Neutrophil (primary cell): Measurements from ENCODE around the gene ABCC4.
"Not testable (repeated sequence)": the region's sequence is repeated elsewhere in the genome, so short reads cannot be mapped to it uniquely, and the experiment has no call there.

Experiments
- H3K27ac ChIP-seq: fragments of 200-600 bp; sonication (generic); 2 replicates; pipeline ENCODE4 v1.5.1; 2016; ENCODE audit warnings: mild to moderate bottlenecking, moderate library complexity
- H3K27me3 ChIP-seq: fragments of 200-600 bp; sonication (generic); 2 replicates; pipeline ENCODE4 v1.6.0; 2016; ENCODE audit warnings: mild to moderate bottlenecking
- H3K36me3 ChIP-seq: fragments of 200-600 bp; sonication (generic); 2 replicates; pipeline ENCODE4 v1.5.1; 2017
- H3K4me1 ChIP-seq, 2 experiments: fragments of 200-600 bp in 1 of 2; sonication (generic) in 1 of 2; 1 replicate in 1 of 2; 2 replicates in 1 of 2; pipeline versions ENCODE4 v1.5.1 to v1.6.1; 2013 to 2016; ENCODE audit warnings: low read depth in 1 of 2, low read length in 1 of 2, mild to moderate bottlenecking in 1 of 2, moderate library complexity in 1 of 2; ENCODE audit not compliant: control insufficient read depth in 1 of 2, insufficient read depth in 1 of 2
- H3K4me3 ChIP-seq, 2 experiments: fragments of 200-600 bp in 1 of 2; sonication (generic) in 1 of 2; 1 replicate in 1 of 2; 2 replicates in 1 of 2; pipeline ENCODE4 v1.5.1; 2013 to 2016; ENCODE audit warnings: low read depth in 1 of 2, low read length in 1 of 2, mild to moderate bottlenecking in 1 of 2, moderate library complexity in 1 of 2
- H3K9me3 ChIP-seq: fragments of 200-600 bp; sonication (generic); 2 replicates; pipeline ENCODE4 v1.5.1; 2016
- TF ChIP-seq, protein P1 (sequence below): fragments of 200-600 bp; sonication (generic); IDR thresholded peaks from 2 replicates; pipeline ENCODE4 v1.5.1; 2016; ENCODE audit warnings: antibody characterized with exemption

ABCC4 gene

DNA sequence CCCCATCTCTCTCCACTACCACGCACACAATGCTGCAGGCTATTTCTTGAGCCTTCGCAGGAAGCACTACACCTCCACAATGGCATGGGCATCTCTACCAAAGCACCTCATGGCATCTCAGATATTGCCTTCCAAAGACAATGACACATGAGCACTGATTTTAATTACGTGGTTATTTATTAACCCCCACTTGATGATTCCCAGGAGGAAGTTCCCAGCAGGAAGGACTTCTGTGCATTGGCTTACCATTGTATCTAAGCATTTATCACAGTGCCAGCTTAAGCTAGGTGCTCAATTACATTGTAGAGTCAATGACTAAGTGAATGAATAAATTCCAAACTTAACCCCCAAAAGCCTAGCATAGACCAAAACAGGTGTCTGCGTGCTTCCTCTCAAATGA, 101.4 kb downstream of the ABCC4 start:
- H3K4me1 ChIP-seq = peaks cover 14 to 16% of the 10 kb centered on the region in 2 experiments
- no peaks in the 10 kb centered on the region for H3K36me3 ChIP-seq
- H3K9me3 ChIP-seq = no peaks in the 10 kb centered on the region
- no peaks in the 10 kb centered on the region for H3K27me3 ChIP-seq
- no peak overlapping the region for H3K27ac ChIP-seq
- TF ChIP-seq, protein P1, sequence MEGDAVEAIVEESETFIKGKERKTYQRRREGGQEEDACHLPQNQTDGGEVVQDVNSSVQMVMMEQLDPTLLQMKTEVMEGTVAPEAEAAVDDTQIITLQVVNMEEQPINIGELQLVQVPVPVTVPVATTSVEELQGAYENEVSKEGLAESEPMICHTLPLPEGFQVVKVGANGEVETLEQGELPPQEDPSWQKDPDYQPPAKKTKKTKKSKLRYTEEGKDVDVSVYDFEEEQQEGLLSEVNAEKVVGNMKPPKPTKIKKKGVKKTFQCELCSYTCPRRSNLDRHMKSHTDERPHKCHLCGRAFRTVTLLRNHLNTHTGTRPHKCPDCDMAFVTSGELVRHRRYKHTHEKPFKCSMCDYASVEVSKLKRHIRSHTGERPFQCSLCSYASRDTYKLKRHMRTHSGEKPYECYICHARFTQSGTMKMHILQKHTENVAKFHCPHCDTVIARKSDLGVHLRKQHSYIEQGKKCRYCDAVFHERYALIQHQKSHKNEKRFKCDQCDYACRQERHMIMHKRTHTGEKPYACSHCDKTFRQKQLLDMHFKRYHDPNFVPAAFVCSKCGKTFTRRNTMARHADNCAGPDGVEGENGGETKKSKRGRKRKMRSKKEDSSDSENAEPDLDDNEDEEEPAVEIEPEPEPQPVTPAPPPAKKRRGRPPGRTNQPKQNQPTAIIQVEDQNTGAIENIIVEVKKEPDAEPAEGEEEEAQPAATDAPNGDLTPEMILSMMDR = no peak
- no peak overlapping the region for H3K4me3 ChIP-seq

DNA sequence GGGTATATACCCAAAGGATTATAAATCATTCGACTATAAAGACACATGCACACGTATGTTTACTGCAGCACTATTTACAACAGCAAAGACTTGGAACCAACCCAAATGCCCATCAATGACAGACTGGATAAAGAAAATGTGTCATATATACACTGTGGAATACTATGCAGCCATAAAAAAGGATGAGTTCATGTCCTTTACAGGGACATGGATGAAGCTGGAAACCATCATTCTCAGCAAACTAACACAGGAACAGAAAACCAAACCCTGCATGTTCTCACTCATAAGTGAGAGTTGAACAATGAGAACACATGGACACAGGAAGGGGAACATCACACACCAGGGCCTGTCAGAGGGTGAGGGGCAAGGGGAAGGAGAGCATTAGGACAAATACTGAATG, 102.6 kb downstream of the ABCC4 start:
- not testable (repeated sequence) for H3K4me3 ChIP-seq, H3K9me3 ChIP-seq, H3K4me1 ChIP-seq, H3K27ac ChIP-seq, H3K27me3 ChIP-seq, H3K36me3 ChIP-seq

DNA sequence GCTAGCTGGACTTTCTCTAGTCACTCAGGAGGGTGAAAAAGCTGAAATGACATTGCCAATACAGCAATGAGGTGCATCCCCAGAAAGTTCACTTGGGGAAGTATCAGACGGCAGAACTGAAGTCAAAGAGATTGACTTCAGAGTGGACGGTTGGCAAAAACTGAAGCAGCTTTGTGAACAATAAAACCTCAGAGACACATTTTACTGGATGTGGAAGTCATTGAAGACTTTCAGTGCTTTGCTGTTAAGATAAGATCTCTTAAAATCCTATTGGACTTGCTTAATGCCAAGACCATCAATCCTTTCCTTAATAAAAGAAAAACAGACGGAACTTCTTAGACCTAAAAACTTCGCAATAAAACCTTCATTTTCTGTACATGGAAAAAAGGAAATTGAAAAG, 103.7 kb downstream of the ABCC4 start:
- TF ChIP-seq, protein P1 = no peak
- Histone ChIP-seq H3K4me1 (no peaks in the 10 kb centered on the region), H3K4me3 (no peak overlapping the region), H3K9me3 (no peaks in the 10 kb centered on the region), H3K27ac (no peak overlapping the region), H3K36me3 (no peaks in the 10 kb centered on the region), H3K27me3 (no peaks in the 10 kb centered on the region)

DNA sequence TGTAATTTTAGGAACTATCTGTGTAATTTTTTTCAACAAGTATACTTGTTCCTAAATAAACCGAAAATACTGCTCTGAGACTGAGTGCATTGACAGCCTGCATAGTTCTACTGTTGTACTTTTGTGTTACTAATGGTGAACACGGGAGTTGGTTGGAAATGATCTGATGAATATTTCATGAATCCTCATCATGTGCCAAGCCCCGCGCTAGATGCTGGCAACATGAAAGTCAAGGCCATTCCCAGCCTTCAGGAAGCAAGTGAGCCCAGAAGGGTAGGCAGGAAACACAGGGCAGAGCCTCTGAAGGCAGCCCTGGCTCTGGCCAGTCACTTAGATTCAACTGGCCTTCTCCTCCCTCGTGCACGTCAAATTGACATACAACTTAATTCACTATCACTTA, 106.1 kb downstream of the ABCC4 start:
- TF ChIP-seq, protein P1 = no peak
- Histone ChIP-seq H3K27ac (no peak overlapping the region), H3K36me3 (no peaks in the 10 kb centered on the region), H3K27me3 (no peaks in the 10 kb centered on the region), H3K4me1 (no peaks in the 10 kb centered on the region), H3K4me3 (no peak overlapping the region), H3K9me3 (no peaks in the 10 kb centered on the region)

DNA sequence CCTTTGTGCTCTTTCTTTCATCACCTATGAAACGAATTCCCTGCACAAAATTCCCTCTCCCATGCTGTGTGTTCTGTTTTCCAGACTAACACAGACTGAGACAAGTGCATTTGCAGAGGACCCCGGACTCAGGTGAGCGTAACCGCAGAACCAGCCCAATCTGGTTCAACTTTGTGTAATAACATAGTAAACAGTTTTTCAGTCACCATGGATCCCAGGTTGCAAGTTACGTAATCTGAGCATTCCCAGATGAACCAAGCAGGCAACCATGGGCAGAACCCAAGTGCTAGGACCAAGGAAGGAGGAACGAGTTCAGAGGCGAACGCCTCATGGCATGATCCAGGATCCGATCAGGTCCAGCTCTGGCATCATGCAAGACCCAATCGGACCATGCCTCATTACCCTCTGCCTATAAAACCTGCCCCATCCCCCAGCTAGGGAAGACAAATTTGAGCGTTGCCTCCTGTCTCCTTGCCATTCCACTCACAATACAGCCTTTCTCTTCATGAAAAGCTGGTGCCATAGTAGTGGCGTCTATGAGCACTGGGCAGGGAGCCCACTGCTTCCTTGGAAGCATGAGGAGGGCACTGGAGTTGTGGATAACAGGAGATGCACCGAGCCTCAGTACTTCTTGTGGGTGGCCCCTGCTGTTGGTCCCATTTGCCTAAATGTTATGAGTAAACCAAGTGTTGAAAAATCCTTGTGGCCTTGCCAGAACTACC, 107.6 kb downstream of the ABCC4 start:
- Histone ChIP-seq H3K9me3 (no peaks in the 10 kb centered on the region), H3K36me3 (no peaks in the 10 kb centered on the region), H3K27me3 (no peaks in the 10 kb centered on the region), H3K4me1 (peaks cover 0 to 5% of the 10 kb centered on the region in 2 experiments), H3K27ac (no peak overlapping the region), H3K4me3 (no peak overlapping the region)
- TF ChIP-seq, protein P1 = no peak

DNA sequence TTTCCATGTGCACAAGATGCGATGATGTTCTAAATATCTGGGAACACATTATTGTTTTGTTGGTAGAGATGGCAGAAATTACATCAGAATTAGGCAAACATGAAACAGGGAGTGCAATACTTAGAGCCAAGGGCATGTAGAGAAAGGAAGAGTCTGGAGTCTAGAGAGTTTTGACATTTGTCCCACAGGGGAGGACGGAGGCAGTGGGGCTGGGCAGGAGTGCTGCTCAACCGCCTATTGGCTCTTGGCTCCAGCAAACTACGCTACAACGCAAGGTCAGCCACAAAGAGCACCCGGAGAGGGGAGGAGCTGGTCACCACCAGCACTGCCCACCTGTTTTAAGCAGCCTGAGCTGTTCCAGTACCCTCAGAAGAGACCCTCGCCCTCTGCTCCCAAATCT, 108.3 kb downstream of the ABCC4 start:
- TF ChIP-seq, protein P1 = no peak
- Histone ChIP-seq H3K27me3 (no peaks in the 10 kb centered on the region), H3K4me1 (peaks cover 0 to 5% of the 10 kb centered on the region in 2 experiments), H3K9me3 (no peaks in the 10 kb centered on the region), H3K4me3 (no peak overlapping the region), H3K36me3 (no peaks in the 10 kb centered on the region), H3K27ac (no peak overlapping the region)

DNA sequence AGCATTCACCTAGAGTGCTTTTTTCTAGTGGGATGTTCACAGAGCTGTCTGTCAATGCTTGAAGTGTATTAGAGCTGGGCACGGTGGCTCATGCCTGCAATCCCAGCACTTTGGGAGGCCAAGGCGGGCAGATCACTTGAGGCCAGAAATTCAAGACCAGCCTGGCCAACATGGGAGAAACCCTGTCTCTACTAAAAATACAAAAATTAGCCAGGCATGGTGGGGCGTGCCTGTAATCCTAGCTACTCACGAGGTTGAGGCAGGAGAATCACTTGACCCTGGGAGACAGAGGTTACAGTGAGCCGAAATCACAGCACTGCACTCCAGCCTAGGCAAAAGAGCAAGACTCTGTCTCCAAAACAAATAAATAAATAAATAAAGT, 108.7 kb downstream of the ABCC4 start:
- not testable (repeated sequence) for H3K4me1 ChIP-seq, H3K36me3 ChIP-seq, H3K27me3 ChIP-seq, H3K9me3 ChIP-seq, H3K4me3 ChIP-seq, H3K27ac ChIP-seq
